ENCODE results near the gene CTNNBL1.
"Not testable (repeated sequence)": the region's sequence is repeated elsewhere in the genome, so short reads cannot be mapped to it uniquely, and the experiment has no call there.

The CTNNBL1 gene

DNA sequence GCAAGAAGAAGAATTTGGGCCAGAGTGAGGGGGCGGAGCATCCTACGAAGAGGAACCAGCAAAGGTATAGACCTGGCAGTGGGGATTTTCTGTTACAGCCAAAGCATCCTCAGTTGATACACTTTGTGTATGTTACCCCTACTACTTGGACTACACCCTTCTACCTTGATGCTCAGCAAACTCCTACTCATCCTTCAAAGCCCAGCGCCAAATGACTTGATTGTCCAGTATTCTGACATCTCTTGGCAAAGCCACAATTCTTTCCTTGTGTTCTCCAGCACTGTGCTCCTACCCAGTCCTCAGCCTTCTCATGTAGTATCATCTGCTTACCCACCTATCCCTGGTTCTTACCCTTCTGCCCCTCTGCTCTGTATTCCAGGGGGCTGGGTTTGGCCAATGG, 21.7 kb upstream of the CTNNBL1 start:
- no peak for DNase-seq
- Histone ChIP-seq H3K36me3 (no peaks in the 10 kb centered on the region), H3K27ac (no peak overlapping the region), H3K27me3 (ENCODE audit: insufficient read depth, low read depth, severe bottlenecking) (no peaks in the 10 kb centered on the region), H3K9me3 (ENCODE audit: severe bottlenecking) (no peaks in the 10 kb centered on the region), H3K4me3 (ENCODE audit: low read depth, low read length) (no peak overlapping the region)
- TF ChIP-seq, protein P1, sequence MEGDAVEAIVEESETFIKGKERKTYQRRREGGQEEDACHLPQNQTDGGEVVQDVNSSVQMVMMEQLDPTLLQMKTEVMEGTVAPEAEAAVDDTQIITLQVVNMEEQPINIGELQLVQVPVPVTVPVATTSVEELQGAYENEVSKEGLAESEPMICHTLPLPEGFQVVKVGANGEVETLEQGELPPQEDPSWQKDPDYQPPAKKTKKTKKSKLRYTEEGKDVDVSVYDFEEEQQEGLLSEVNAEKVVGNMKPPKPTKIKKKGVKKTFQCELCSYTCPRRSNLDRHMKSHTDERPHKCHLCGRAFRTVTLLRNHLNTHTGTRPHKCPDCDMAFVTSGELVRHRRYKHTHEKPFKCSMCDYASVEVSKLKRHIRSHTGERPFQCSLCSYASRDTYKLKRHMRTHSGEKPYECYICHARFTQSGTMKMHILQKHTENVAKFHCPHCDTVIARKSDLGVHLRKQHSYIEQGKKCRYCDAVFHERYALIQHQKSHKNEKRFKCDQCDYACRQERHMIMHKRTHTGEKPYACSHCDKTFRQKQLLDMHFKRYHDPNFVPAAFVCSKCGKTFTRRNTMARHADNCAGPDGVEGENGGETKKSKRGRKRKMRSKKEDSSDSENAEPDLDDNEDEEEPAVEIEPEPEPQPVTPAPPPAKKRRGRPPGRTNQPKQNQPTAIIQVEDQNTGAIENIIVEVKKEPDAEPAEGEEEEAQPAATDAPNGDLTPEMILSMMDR (IDR thresholded peaks at IDR 0.05; ENCODE audit: low read depth, low read length): no peak

DNA sequence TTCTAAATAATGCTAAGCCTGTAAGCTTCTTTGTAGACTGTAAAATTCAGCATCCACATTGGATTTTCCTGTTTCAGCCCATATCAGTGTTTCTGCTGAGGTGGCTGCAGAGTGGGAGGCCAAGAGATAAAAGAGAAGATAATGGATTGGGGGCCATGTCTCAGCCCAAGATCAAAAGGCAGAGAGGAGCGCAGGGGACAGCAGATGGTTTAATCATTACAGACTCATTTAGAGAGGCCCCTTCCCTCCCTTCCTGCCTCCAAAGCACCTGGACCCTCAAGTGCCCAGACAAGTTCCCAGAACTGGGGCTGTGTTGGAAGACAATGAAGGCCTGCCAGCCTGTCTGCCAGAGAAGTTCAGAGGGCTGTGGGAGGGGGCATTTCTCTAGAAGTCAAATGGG, 20.4 kb upstream of the CTNNBL1 start:
- H3K27me3 ChIP-seq (ENCODE audit: insufficient read depth, low read depth, severe bottlenecking): no peaks in the 10 kb centered on the region
- H3K27ac ChIP-seq: peak overlapping the region; percentile 25; the same call in 1 of the 2 replicates
- H3K36me3 ChIP-seq: no peaks in the 10 kb centered on the region
- no peaks in the 10 kb centered on the region for H3K9me3 ChIP-seq (ENCODE audit: severe bottlenecking)
- DNase-seq: peak; percentile 22
- no peak overlapping the region for H3K4me3 ChIP-seq (ENCODE audit: low read depth, low read length)
- TF ChIP-seq, protein P1 (IDR thresholded peaks at IDR 0.05; ENCODE audit: low read depth, low read length): no peak

DNA sequence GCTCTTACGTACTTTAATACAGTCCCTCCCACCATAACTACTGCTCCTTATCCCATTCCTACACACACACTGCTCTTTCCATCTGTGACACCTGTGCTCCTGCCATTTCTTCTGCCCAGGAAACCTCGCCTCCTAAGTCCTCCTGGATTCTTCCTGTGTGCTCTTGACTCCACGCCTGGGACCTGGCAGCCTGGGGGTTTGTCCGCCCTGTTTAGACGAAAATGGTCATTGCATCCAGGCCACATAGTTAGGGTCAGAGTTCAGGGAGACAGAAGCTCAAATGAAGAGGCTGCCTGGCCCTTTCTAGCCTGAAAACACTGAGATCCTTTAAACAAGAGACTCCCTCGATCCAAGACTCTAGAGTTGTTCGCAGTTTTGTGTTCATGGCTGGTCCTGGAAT, 17.4 kb upstream of the CTNNBL1 start:
- Histone ChIP-seq H3K27ac (no peak overlapping the region), H3K27me3 (ENCODE audit: insufficient read depth, low read depth, severe bottlenecking) (no peaks in the 10 kb centered on the region), H3K9me3 (ENCODE audit: severe bottlenecking) (no peaks in the 10 kb centered on the region), H3K4me3 (ENCODE audit: low read depth, low read length) (no peak overlapping the region), H3K36me3 (no peaks in the 10 kb centered on the region)
- TF ChIP-seq, protein P1 (IDR thresholded peaks at IDR 0.05; ENCODE audit: low read depth, low read length): no peak
- DNase-seq: no peak

DNA sequence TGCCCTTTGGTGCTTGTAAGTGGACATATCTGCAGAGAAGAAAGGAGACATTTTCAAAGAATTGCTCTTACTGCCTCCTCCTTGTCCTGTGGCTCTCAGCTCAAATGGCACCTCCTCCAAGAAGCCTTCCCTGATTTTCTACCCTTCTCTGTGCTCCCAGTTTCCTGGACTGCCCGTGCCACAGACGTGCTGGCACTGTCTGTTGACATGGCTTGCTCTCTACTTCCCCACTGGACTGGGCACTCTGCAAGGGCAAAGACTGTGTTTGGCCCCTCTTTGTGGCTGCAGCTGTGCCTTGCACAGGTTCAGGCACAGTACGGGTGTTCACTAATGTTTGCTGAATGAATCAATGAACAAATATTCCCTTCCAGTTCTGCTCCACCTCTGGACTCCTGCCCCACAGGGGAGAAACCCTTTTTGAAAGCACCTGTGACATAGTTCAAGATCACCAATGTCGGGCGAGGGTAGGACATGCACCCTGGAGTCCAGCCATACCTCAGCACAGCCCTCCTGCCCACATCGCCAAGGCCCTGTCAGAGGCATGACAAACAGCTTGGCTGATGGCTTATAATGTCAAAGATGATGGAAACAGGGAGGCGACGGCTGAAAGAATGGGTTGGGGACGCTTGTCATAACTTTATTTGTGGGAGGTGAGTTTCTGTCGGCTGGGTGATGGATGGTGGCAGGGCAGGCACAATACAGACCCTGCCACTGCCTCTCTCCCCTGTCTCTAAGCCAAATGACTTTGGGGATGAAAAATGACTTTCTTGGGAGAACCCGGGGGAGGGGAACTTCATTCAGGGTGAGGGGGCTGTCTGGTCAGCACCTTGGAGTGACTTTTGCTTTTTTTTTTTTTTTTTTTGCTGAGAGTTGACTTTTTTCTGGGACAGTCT, 15.6 kb upstream of the CTNNBL1 start:
- TF ChIP-seq, protein P1 (IDR thresholded peaks at IDR 0.05; ENCODE audit: low read depth, low read length): no peak
- Histone ChIP-seq H3K9me3 (ENCODE audit: severe bottlenecking) (no peaks in the 10 kb centered on the region), H3K27ac (no peak overlapping the region), H3K27me3 (ENCODE audit: insufficient read depth, low read depth, severe bottlenecking) (no peaks in the 10 kb centered on the region), H3K36me3 (no peaks in the 10 kb centered on the region), H3K4me3 (ENCODE audit: low read depth, low read length) (no peak overlapping the region)
- DNase-seq: no peak

DNA sequence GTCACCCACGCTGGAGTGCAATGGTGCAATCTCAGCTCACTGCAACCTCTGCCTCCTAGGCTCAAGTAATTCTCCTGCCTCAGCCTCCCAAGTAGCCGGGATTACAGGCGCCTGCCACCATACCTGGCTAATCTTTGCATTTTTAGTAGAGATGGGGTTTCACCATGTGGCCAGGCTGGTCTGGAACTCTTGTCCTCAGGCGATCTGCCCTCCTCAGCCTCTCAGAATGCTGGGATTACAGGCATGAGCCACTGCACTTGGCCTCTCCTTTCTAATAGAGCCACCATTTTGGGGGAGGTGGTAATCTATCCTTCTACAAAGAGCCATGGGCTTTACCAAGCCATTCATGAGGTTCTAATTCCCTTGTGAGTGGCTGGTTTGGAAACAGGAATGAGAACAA, 14.1 kb upstream of the CTNNBL1 start:
- H3K4me3 ChIP-seq (ENCODE audit: low read depth, low read length); H3K9me3 ChIP-seq (ENCODE audit: severe bottlenecking); H3K27me3 ChIP-seq (ENCODE audit: insufficient read depth, low read depth, severe bottlenecking): not testable (repeated sequence)

DNA sequence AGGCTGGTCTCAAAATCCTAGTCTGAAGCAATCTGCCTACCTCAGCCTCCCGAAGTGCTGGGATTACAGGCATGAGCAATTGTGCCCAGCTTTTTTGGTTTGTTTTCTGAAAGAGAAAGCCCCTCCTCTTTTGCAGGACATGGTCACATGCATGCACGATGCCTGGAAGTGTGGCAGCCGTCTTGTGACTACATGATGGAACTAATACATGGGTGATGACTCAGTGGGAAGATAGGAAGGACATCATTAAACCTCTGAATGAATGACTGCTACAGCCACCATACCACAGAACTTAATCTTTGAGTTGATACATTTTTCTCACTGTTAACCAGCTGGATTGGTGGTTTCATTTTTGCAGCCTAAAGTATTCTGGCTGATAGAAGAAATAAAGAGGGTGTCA, 13.4 kb upstream of the CTNNBL1 start:
- Histone ChIP-seq H3K4me3 (ENCODE audit: low read depth, low read length) (no peak overlapping the region), H3K27ac (no peak overlapping the region), H3K36me3 (no peaks in the 10 kb centered on the region), H3K9me3 (ENCODE audit: severe bottlenecking) (no peaks in the 10 kb centered on the region), H3K27me3 (ENCODE audit: insufficient read depth, low read depth, severe bottlenecking) (no peaks in the 10 kb centered on the region)
- DNase-seq: no peak
- TF ChIP-seq, protein P1 (IDR thresholded peaks at IDR 0.05; ENCODE audit: low read depth, low read length): no peak

More for the DNA sequence above, 14.1 kb upstream of the CTNNBL1 start:
- not testable (repeated sequence) for H3K36me3 ChIP-seq, DNase-seq, H3K27ac ChIP-seq

Measured in WERI-Rb-1 (cell line).